Gastroesophageal sphincter (tissue), 3 donors: ENCODE measurements around the gene EPHX1.

Experiments used
- EP300 ChIP-seq: sonication (generic); formaldehyde crosslinking; IDR thresholded peaks from one replicate; pipeline ENCODE4 v1.6.1; 2017; ENCODE audit warnings: antibody characterized with exemption, mild to moderate bottlenecking
- POLR2A ChIP-seq, 2 donors: fragments of 450-650 bp; IDR thresholded peaks; one replicate each; pipeline ENCODE4 v1.6.1; 2017; ENCODE audit warnings: antibody characterized with exemption in 2 of 2, mild to moderate bottlenecking in 2 of 2, moderate library complexity in 1 of 2
- POLR2AphosphoS5 ChIP-seq: sonication (generic); formaldehyde crosslinking; IDR thresholded peaks from one replicate; pipeline ENCODE4 v1.6.1; 2017; ENCODE audit warnings: antibody characterized with exemption
- TF ChIP-seq, protein P1 (sequence below), 4 experiments: fragments of 200-600 bp in 2 of 4; fragments of 450-650 bp in 2 of 4; sonication (generic) in 1 of 4; IDR thresholded peaks; one replicate each; pipeline ENCODE4 v1.5.1; 2017 to 2019; ENCODE audit warnings: antibody characterized with exemption in 4 of 4, mild to moderate bottlenecking in 2 of 4, moderate library complexity in 2 of 4

DNA sequence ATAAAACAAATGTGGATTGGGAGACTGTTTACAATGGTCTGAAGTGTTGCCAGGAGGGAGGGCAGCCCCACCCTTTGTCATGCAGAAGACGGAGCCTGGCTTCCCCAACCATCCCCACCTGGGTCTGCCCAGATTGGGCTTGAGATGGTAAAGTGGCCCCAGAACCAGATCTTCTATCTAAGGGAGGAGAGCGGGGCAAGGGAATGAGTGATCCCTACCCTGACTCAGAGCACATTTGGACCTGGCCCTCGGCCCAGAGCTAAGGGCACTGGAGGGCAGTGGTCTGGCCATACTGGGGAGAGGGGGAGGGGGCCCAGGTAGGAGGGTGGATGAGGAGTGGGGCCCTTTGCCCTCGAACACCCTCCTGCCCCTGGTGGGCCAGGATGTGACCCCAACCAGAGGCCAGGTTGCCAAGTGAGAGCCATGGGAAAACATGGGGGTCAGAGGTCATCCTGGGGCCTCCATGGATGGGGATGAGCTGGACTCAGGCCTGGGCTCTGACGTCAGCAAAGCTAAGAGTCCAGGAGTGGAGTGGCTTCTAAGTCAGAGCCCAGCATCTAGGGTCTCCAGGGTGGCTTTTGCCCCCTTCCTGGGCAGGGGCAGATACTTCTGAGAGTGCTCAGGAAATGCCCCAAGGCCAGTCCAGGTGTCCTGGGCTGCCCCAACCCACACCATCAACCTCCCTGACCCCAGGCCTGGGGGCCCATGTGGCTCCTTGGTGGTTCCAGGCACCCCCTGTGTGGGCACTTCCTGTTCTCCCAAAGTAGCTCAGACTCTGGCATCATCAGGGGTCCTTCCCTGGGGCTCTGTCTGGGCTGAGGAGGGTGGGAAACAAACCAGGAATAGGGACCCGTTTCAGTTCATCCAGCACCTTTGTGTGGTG, 80.7 kb downstream of the EPHX1 start:
- TF ChIP-seq, protein P1, sequence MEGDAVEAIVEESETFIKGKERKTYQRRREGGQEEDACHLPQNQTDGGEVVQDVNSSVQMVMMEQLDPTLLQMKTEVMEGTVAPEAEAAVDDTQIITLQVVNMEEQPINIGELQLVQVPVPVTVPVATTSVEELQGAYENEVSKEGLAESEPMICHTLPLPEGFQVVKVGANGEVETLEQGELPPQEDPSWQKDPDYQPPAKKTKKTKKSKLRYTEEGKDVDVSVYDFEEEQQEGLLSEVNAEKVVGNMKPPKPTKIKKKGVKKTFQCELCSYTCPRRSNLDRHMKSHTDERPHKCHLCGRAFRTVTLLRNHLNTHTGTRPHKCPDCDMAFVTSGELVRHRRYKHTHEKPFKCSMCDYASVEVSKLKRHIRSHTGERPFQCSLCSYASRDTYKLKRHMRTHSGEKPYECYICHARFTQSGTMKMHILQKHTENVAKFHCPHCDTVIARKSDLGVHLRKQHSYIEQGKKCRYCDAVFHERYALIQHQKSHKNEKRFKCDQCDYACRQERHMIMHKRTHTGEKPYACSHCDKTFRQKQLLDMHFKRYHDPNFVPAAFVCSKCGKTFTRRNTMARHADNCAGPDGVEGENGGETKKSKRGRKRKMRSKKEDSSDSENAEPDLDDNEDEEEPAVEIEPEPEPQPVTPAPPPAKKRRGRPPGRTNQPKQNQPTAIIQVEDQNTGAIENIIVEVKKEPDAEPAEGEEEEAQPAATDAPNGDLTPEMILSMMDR (IDR thresholded peaks at IDR 0.05): no peak
- TF ChIP-seq POLR2A (IDR thresholded peaks at IDR 0.05) (no peak), POLR2AphosphoS5 (no peak), EP300 (no peak)
